ENCODE data around the gene CCNY.

DNA sequence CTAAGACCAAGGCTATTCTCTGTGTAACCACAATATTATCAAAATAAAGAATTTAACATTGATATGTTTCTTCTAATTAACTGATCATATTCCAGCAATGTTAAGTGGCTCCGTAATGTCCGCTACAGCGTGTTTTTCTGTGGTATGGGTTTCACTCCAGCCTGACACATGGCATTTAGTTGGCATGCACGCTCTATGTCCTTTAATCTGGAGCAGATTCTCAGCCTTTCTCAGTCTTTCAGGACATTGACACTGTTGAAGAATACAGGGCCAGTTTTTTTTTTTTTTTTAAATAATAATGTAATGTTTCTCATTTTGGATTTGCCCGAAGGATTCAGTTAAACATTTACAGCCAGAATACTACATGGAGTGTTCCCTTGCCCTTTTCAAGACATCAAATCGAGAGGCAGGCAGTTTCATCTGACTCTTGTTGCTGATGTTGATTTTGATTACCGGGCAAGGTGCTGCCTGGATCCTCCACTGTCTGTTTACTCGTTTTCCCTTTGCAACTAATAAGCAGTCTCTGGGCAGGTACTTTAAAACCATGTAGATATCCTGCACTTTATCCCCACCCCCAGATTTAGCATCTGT, 171.3 kb downstream of the CCNY start:
- TF ChIP-seq, protein P1, sequence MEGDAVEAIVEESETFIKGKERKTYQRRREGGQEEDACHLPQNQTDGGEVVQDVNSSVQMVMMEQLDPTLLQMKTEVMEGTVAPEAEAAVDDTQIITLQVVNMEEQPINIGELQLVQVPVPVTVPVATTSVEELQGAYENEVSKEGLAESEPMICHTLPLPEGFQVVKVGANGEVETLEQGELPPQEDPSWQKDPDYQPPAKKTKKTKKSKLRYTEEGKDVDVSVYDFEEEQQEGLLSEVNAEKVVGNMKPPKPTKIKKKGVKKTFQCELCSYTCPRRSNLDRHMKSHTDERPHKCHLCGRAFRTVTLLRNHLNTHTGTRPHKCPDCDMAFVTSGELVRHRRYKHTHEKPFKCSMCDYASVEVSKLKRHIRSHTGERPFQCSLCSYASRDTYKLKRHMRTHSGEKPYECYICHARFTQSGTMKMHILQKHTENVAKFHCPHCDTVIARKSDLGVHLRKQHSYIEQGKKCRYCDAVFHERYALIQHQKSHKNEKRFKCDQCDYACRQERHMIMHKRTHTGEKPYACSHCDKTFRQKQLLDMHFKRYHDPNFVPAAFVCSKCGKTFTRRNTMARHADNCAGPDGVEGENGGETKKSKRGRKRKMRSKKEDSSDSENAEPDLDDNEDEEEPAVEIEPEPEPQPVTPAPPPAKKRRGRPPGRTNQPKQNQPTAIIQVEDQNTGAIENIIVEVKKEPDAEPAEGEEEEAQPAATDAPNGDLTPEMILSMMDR (IDR thresholded peaks at IDR 0.05), result no peak
- no peak for TF ChIP-seq POLR2A (IDR thresholded peaks at IDR 0.05)
